Pancreas (tissue), 10 donors: ENCODE results near the gene EXD1. TPM values are rescaled to one million over a fixed set of nuclear protein-coding genes. Genes with fewer than 3 reads are reported as not detected.

Source experiments
- ATAC-seq, 4 donors: fragments of 200-7000 bp; cut with Tn5 transposase; one replicate each; pipeline versions ENCODE4 v1.8.0 to v1.9.1; 2020; ENCODE audit warnings: mild to moderate bottlenecking in 4 of 4, moderate library complexity in 4 of 4
- DNase-seq, 6 donors: peaks; one replicate each; pipeline ENCODE4 v3.0.0-alpha.2; 2020
- FAIRE-seq: peaks from 2 replicates; lab custom pipeline; 2012; peaks lifted over from hg19 to GRCh38; lab: Jason Lieb, UNC
- H3K27ac ChIP-seq, 4 donors: fragments of 200-600 bp; sonication (generic); 1 replicate in 3 of 4; 2 replicates in 1 of 4; pipeline versions ENCODE4 v1.5.0 to v1.8.0; 2020
- H3K27me3 ChIP-seq, 4 donors: fragments of 200-600 bp; one replicate each; pipeline ENCODE4 v1.8.0; 2021
- H3K36me3 ChIP-seq, 3 donors: fragments of 200-600 bp; sonication (generic) in 1 of 3; one replicate each; pipeline versions ENCODE4 v1.5.0 to v1.8.0; 2020 to 2021
- H3K4me1 ChIP-seq, 3 donors: fragments of 200-600 bp; one replicate each; pipeline ENCODE4 v1.8.0; 2021
- H3K4me3 ChIP-seq, 4 donors: fragments of 200-600 bp; sonication (generic) in 2 of 4; one replicate each; pipeline versions ENCODE4 v1.5.0 to v1.8.0; 2020 to 2021
- H3K9me3 ChIP-seq, 4 donors: fragments of 200-600 bp; one replicate each; pipeline ENCODE4 v1.8.0; 2021
- CTCF ChIP-seq, 4 donors: fragments of 200-600 bp; sonication (generic) in 3 of 4; IDR thresholded peaks; one replicate each; pipeline versions ENCODE4 v1.5.0 to v1.8.0; 2021; ENCODE audit warnings: antibody characterized with exemption in 4 of 4
- WGBS, 2 donors: extraction: QIAGEN DNeasy Blood & Tissue Kit; methylation state at CpG; one replicate each; pipeline ENCODE4 v1.1.7; 2013; 5-methylcytosine and 5-hydroxymethylcytosine counted together
- intact Hi-C, 3 donors: fragments of 100-400 bp; cut with DNase I; formaldehyde crosslinking; loops; one replicate each; pipeline versions ENCODE4 v1.11.1 to v1.14.2; 2022
- polyA plus RNA-seq, 2 donors: library from polyadenylated mRNA; stranded (reverse); fragments of 200-250 nt; gene quantifications; one replicate each; pipeline ENCODE4 v1.2.3, GENCODE V29; 2013
- total RNA-seq, 6 donors: library from RNA; stranded (reverse); fragmentation: NEBNext Ultra II Directional in 4 of 6; extraction: Animal tissue kit (Norgen Biotek cat#: 25700) in 4 of 6; gene quantifications; one replicate each; pipeline versions ENCODE4 v1.2.1 to v1.2.4, GENCODE V29; 2021 to 2023
- donor health status: healthy with polysubstance abuse.
- donor health status: DM: no; HTN: no; CAD: no; lungs with moderate emphysema.
- donor health status: DM: no; HTN: no; CAD: no.
- donor health status: control.
- donor health status: control.
- donor health status: Bipolar disorder and iron deficiency.
- donor health status: DM: yes; HTN: yes; CAD: no.
- donor health status: DM: no; HTN: no; CAD: no.
- donor health status: DM: no; HTN: no; CAD: no.
- donor health status: DM: yes; HTN: yes; CAD: no.

EXD1 gene
- total and polyA plus RNA-seq, 8 donors, result not detected

GRCh38 chr15:41133454-41133853 lies 97.1 kb downstream of the EXD1 start:
- WGBS, 2 donors, result 77 to 84% methylated on average over 10 of the region's 10 CpGs
- no peak for ATAC-seq

More at GRCh38 chr15:41133454-41133853, 97.1 kb downstream of the EXD1 start:
- Histone ChIP-seq H3K36me3 (no peaks in the 10 kb centered on the region), H3K9me3 (no peaks in the 10 kb centered on the region), H3K4me1 (peaks cover 0 to 3% (median 0%) of the 10 kb centered on the region in 3 donors), H3K27me3 (no peaks in the 10 kb centered on the region), H3K27ac (no peak overlapping the region), H3K4me3 (no peak overlapping the region)
- FAIRE-seq (no peak), DNase-seq (no peak)
- intact Hi-C loops, result no loop called here
- TF ChIP-seq CTCF (IDR thresholded peaks at IDR 0.05), result no peak

Other genes with a start within 250 kb of the EXD1 start
- gene INO80, start 114.5 kb downstream of the EXD1 start, total RNA-seq, result 10 to 100 TPM in 3 of 6 donors, 1 to 10 TPM in 3; 6.8 to 11.7 (median 9.1) TPM
- gene INO80, start 114.5 kb downstream of the EXD1 start, polyA plus RNA-seq, result 1 to 10 TPM; 4.7 to 5.5 TPM
- gene CHP1, start 511 bp upstream of the EXD1 start, total RNA-seq, result 10 to 100 TPM; 59.5 to 79.1 (median 73.3) TPM
- gene CHP1, start 511 bp upstream of the EXD1 start, polyA plus RNA-seq, result 10 to 100 TPM; 23.2 to 27.6 TPM
- under 1 TPM; 0.17 to 0.41 (median 0.25) TPM for gene OIP5, start 101.8 kb upstream of the EXD1 start, total RNA-seq
- gene OIP5, start 101.8 kb upstream of the EXD1 start, polyA plus RNA-seq, result under 1 TPM; 0.30 to 0.56 TPM
- gene NUSAP1, start 102.1 kb upstream of the EXD1 start, total RNA-seq, result 1 to 10 TPM in 3 of 6 donors, under 1 TPM in 3; 0.37 to 5.6 (median 1.2) TPM
- 1 to 10 TPM in 1 of 2 donors, under 1 TPM in 1; 0.95 to 2.1 TPM for gene NUSAP1, start 102.1 kb upstream of the EXD1 start, polyA plus RNA-seq
- gene NDUFAF1, start 171.7 kb upstream of the EXD1 start, total RNA-seq, result 1 to 10 TPM; 4.6 to 9.8 (median 7.3) TPM
- 1 to 10 TPM; 5.1 to 9.1 TPM for gene NDUFAF1, start 171.7 kb upstream of the EXD1 start, polyA plus RNA-seq
- gene RTF1, start 186.3 kb upstream of the EXD1 start, total RNA-seq, result 10 to 100 TPM in 3 of 6 donors, 1 to 10 TPM in 3; 9.0 to 16.1 (median 10.3) TPM
- gene RTF1, start 186.3 kb upstream of the EXD1 start, polyA plus RNA-seq, result 10 to 100 TPM in 1 of 2 donors, 1 to 10 TPM in 1; 7.9 to 17.3 TPM